NCI-H82 treated with DMSO at 0.1 percent for 48 hours (cell line): Measurements from ENCODE around the gene ZNF503.
"Not testable (repeated sequence)": the region's sequence is repeated elsewhere in the genome, so short reads cannot be mapped to it uniquely, and the experiment has no call there.

Experiments used
- DNase-seq: peaks from one replicate; lab custom pipeline; 2025; ENCODE audit not compliant: unreplicated experiment; lab: John Stamatoyannopoulos, UW

ZNF503 gene

GRCh38 chr10:75396631-75397495, 4.7 kb downstream of the ZNF503 start:
- DNase-seq: no peak

- DNase-seq: no peak
Measured at GRCh38 chr10:75395932-75396630, 5.5 kb downstream of the ZNF503 start.

DNA sequence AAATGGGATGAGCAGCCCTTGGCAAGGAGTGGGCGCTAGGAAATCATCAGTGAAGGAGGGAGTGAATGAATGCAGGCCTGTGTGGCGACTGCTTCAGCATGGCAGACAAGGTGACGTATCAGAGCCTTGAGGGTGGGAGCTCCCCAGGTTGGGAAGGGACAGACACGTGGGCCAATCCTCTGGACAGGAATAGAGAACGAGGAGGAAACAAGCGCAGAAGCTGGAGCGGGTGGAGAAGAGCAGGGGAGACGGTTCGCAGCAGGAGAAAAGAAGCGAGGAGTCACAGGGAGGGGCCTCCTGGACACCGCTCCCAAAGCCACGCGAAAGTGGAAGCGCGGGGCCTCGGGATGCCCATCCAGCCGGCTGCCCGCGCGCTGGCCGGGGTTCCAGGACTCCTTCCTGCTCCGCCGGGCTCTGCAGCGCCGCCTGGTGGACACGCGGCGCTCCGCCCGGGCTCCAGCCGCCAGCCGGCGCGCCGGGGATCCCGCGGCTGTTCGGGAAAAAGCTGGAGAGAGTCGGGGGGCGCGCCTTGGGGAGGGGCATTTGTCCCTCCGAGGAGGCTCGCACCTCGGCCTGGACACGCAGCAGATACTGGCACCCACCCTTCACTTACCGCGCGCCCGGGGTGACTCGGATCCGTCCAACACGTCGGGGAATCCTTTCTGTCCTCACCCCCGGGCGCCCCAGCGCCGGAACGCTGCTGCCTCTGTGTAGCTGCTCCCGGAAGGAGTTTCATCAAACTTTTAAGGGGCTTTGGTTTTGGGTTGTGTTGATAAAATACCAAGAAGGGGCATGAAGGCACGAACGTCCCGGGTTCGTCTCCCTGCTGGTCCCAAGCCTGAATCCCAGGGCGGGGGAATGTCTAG, 6.3 kb downstream of the ZNF503 start:
- DNase-seq: no peak

GRCh38 chr10:75394221-75394620, 7.3 kb downstream of the ZNF503 start:
- no peak for DNase-seq

- DNase-seq: no peak
Measured at GRCh38 chr10:75392744-75393143, 8.8 kb downstream of the ZNF503 start.

- DNase-seq: no peak
Measured at GRCh38 chr10:75392271-75392670, 9.3 kb downstream of the ZNF503 start.

- DNase-seq: no peak
Measured at GRCh38 chr10:75390178-75390577, 11.4 kb downstream of the ZNF503 start.

- no peak for DNase-seq
Measured at GRCh38 chr10:75388082-75388481, 13.5 kb downstream of the ZNF503 start.

GRCh38 chr10:75386128-75386527, 15.4 kb downstream of the ZNF503 start:
- no peak for DNase-seq

GRCh38 chr10:75379817-75380216, 21.7 kb downstream of the ZNF503 start:
- no peak for DNase-seq

GRCh38 chr10:75379212-75379724, 22.3 kb downstream of the ZNF503 start:
- no peak for DNase-seq

- no peak for DNase-seq
Measured at GRCh38 chr10:75378379-75378778, 23.2 kb downstream of the ZNF503 start.

DNA sequence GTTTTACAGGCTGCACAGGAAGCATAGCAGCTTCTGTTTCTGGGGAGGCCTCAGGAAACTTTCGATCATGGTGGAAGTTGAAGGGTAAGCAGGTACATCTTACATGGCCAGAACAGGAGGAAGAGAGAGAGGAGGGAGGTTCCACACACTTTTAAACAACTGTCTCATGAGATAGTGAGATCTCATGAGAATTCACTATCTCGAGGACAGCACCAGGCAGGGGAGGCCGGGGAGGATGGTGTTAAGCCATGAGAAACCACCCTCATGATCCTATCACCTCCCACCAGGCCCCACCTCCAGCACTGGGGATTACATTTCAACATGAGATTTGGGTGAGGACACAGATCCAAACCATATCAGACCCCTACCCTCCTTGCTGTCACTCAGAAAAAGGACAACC, 23.7 kb downstream of the ZNF503 start:
- DNase-seq: no peak

DNA sequence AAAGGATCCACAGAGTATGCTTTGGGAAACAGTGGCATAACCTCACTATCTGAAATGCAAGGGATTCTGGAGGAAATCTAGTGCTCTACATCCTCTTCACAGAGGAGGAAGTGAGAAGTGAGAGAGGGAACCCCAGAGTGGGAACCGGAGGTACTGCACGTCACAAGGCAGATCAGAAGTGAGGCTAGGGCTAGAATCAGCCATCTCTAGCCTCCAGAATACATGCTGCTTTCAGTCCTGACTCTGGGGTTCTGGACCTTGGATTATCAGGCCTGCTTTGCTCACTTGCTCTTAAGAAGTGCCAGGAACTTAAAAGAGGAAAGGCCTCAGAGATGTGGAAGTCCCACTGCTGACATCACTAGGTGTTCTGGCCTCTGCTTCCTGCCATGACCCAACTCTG, 25.7 kb downstream of the ZNF503 start:
- DNase-seq: no peak

- DNase-seq: no peak
Measured at GRCh38 chr10:75371010-75371409, 30.6 kb downstream of the ZNF503 start.

DNA sequence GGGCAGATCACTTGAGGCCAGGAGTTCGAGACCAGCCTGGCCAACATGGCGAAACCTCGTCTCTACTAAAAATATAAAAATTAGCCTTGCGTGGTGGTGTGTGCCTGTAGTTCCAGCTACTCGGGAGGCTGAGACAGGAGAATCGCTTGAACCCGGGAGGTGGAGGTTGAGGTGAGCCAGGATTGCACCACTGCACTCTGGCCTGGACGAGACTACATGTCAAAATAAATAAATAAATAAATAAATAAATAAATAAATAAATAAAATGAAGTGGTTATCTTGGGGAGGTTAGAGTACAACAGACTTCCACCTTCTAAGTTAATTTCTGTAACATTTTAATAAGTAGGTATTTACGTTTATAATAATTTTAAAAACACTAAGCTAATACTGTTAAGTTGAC, 31.7 kb downstream of the ZNF503 start:
- DNase-seq: not testable (repeated sequence)

GRCh38 chr10:75367901-75368300, 33.7 kb downstream of the ZNF503 start:
- no peak for DNase-seq

GRCh38 chr10:75367021-75367487, 34.5 kb downstream of the ZNF503 start:
- no peak for DNase-seq

GRCh38 chr10:75363431-75363830, 38.1 kb downstream of the ZNF503 start:
- DNase-seq: no peak

- not testable (repeated sequence) for DNase-seq
Measured at GRCh38 chr10:75359876-75360275, 41.7 kb downstream of the ZNF503 start.

DNA sequence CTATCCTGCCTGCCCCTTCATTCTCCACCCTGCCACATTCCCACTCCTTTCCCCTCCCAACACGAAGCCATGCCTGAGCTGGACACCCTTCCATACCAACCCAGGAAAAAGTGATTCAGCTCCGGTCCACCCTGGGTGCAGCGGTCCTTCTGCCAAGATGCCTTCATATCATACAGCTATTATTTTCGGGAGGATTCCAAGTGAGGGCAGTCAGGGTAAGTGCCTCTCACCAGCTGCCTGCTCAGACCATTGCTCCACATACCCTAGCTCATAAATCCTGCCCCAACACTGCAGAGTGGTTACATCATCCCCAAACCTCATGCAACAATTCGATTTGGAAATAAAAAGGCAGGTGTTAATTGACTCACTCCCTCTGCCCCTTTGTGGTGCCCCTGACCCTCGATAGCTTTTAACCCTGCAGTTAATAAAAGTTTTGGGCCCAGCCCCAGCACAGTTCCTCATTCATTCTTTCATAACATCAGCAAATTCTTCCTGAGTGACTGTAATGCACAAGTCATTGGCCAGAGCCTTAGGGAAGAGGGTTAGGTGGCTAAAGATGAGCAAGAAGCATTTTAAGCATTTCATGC, 42.6 kb downstream of the ZNF503 start:
- no peak for DNase-seq
